Activated naive CD4-positive, alpha-beta T cell treated with Interleukin-2 at 50 U/mL for 16 hours (primary cell): Measurements from ENCODE around the gene LILRA2.
"Not testable (repeated sequence)": the region's sequence is repeated elsewhere in the genome, so short reads cannot be mapped to it uniquely, and the experiment has no call there.

Experiments
- DNase-seq: peaks from one replicate; pipeline ENCODE4 v3.0.0-alpha.2; 2020

Gene LILRA2

GRCh38 chr19:54571715-54572615, 1.6 kb upstream of the LILRA2 start:
- not testable (repeated sequence) for DNase-seq

- DNase-seq, result no peak
Measured at GRCh38 chr19:54572696-54573311, 786 bp upstream of the LILRA2 start.

- DNase-seq, result no peak
Measured at GRCh38 chr19:54574051-54574450, 461 bp downstream of the LILRA2 start.

- DNase-seq, result no peak
Measured at GRCh38 chr19:54574527-54575056, 1.0 kb downstream of the LILRA2 start.

GRCh38 chr19:54575205-54575604, 1.6 kb downstream of the LILRA2 start:
- DNase-seq, result not testable (repeated sequence)

- no peak for DNase-seq
Measured at GRCh38 chr19:54576411-54576976, 2.9 kb downstream of the LILRA2 start.

- DNase-seq, result no peak
Measured at GRCh38 chr19:54577334-54577733, 3.7 kb downstream of the LILRA2 start.

GRCh38 chr19:54578268-54578667, 4.7 kb downstream of the LILRA2 start:
- not testable (repeated sequence) for DNase-seq

GRCh38 chr19:54586397-54586796, 12.8 kb downstream of the LILRA2 start:
- DNase-seq, result no peak

GRCh38 chr19:54587026-54587425, 13.4 kb downstream of the LILRA2 start:
- DNase-seq, result no peak

- not testable (repeated sequence) for DNase-seq
Measured at GRCh38 chr19:54593445-54593844, 19.9 kb downstream of the LILRA2 start, which contains the start of gene LILRA1. Gene LILRA1 (plus strand): TSS chr19:54593632. CDS start chr19:54594245, 613 bp downstream.

GRCh38 chr19:54593931-54594626, 20.5 kb downstream of the LILRA2 start:
- not testable (repeated sequence) for DNase-seq

- no peak for DNase-seq
Measured at GRCh38 chr19:54594737-54595136, 21.1 kb downstream of the LILRA2 start.

- DNase-seq, result not testable (repeated sequence)
Measured at GRCh38 chr19:54595680-54596436, 22.3 kb downstream of the LILRA2 start.

GRCh38 chr19:54600212-54600611, 26.6 kb downstream of the LILRA2 start:
- DNase-seq, result no peak

GRCh38 chr19:54606230-54606629, 32.6 kb downstream of the LILRA2 start:
- DNase-seq, result no peak

- no peak for DNase-seq
Measured at GRCh38 chr19:54606891-54607784, 33.5 kb downstream of the LILRA2 start.

- no peak for DNase-seq
Measured at GRCh38 chr19:54607785-54608150, 34.2 kb downstream of the LILRA2 start.

GRCh38 chr19:54608205-54608604, 34.6 kb downstream of the LILRA2 start:
- no peak for DNase-seq

- no peak for DNase-seq
Measured at GRCh38 chr19:54608792-54609191, 35.2 kb downstream of the LILRA2 start.

GRCh38 chr19:54609356-54609791, 35.8 kb downstream of the LILRA2 start:
- no peak for DNase-seq
